ENCODE results near the gene SP140.
"Not testable (repeated sequence)": the region's sequence is repeated elsewhere in the genome, so short reads cannot be mapped to it uniquely, and the experiment has no call there.

SP140 gene

GRCh38 chr2:230295192-230295591 lies 69.7 kb downstream of the SP140 start:
- no peak for DNase-seq

- DNase-seq = no peak
These were observed 71.4 kb downstream of the SP140 start for GRCh38 chr2:230296917-230297316.

GRCh38 chr2:230299618-230300017 lies 74.1 kb downstream of the SP140 start:
- no peak for DNase-seq

GRCh38 chr2:230305416-230306275 lies 80.1 kb downstream of the SP140 start:
- no peak for DNase-seq

GRCh38 chr2:230306474-230306873 lies 80.9 kb downstream of the SP140 start:
- no peak for DNase-seq

GRCh38 chr2:230307485-230307884 lies 81.9 kb downstream of the SP140 start:
- no peak for DNase-seq

GRCh38 chr2:230308402-230309000 lies 83.0 kb downstream of the SP140 start:
- no peak for DNase-seq

GRCh38 chr2:230310792-230311191 lies 85.3 kb downstream of the SP140 start:
- DNase-seq = not testable (repeated sequence)

GRCh38 chr2:230311634-230312033 lies 86.1 kb downstream of the SP140 start:
- not testable (repeated sequence) for DNase-seq

GRCh38 chr2:230312638-230313037 lies 87.1 kb downstream of the SP140 start:
- DNase-seq = no peak

GRCh38 chr2:230317366-230317765 lies 91.8 kb downstream of the SP140 start:
- no peak for DNase-seq

- DNase-seq = no peak
These were observed 92.9 kb downstream of the SP140 start for GRCh38 chr2:230318190-230319121.

GRCh38 chr2:230319211-230319862 lies 93.8 kb downstream of the SP140 start:
- no peak for DNase-seq

- no peak for DNase-seq
These were observed 95.5 kb downstream of the SP140 start for GRCh38 chr2:230321031-230321430.

GRCh38 chr2:230322561-230323384 lies 97.2 kb downstream of the SP140 start:
- no peak for DNase-seq

GRCh38 chr2:230323385-230324106 lies 98.0 kb downstream of the SP140 start:
- no peak for DNase-seq

- DNase-seq = no peak
These were observed 99.0 kb downstream of the SP140 start for GRCh38 chr2:230324503-230324902.

- DNase-seq = no peak
These were observed 100.0 kb downstream of the SP140 start for GRCh38 chr2:230325316-230326243.

GRCh38 chr2:230326453-230327417 lies 101.2 kb downstream of the SP140 start, which contains the start of gene SP140L:
Gene SP140L (plus strand): TSS chr2:230327193. CDS start chr2:230327270, 77 bp downstream.
- DNase-seq = peak; percentile 56

Measured in activated gamma-delta T cell (primary cell).